Heart left ventricle (tissue), 13 donors: ENCODE measurements around the gene CABLES2.

ENCODE experiments used
- POLR2A ChIP-seq, 2 donors: fragments of 450-650 bp; IDR thresholded peaks; one replicate each; pipeline ENCODE4 v1.6.1; 2017; ENCODE audit warnings: antibody characterized with exemption in 2 of 2, mild to moderate bottlenecking in 2 of 2, moderate library complexity in 2 of 2
- TF ChIP-seq, protein P1 (sequence below), 12 donors: fragments of 200-600 bp; sonication (generic) in 4 of 12; IDR thresholded peaks; one replicate each; pipeline versions ENCODE4 v1.5.0 to v1.8.0; 2018 to 2022; ENCODE audit warnings: antibody characterized with exemption in 12 of 12, mild to moderate bottlenecking in 5 of 12
- donor health status: ischemic (EF 13 %, LVEDD 7.1; RV severe dilation, severe dysfunction).
- donor health status: DM: no; HTN: yes; CAD: no.
- donor health status: DM: no; HTN: no; CAD: no.
- donor health status: ischemic (EF 25% LVEDD 6.9; RV normal size, moderate dysfunction).
- donor health status: ischemic (EF 25% LVEDD 5.7; RV mildly dilated, moderate dysfunction).
- donor health status: ischemic (EF 35%, LVEDD 5.7; RV mildly dilated, moderate dysfunction).
- donor health status: nonischemic (EF 11% LVEDD 7.7; RV severe dilation, severe dysfunction).
- donor health status: DM: yes; HTN: yes; CAD: no.
- donor health status: PGD.
- donor health status: ischemic (EF 29% LVEDD 5.4; RV normal size, mild dysfunction).
- donor health status: nonischemic (EF 23%, LVEDD 6.1; RV moderate dilation, normal function).

DNA sequence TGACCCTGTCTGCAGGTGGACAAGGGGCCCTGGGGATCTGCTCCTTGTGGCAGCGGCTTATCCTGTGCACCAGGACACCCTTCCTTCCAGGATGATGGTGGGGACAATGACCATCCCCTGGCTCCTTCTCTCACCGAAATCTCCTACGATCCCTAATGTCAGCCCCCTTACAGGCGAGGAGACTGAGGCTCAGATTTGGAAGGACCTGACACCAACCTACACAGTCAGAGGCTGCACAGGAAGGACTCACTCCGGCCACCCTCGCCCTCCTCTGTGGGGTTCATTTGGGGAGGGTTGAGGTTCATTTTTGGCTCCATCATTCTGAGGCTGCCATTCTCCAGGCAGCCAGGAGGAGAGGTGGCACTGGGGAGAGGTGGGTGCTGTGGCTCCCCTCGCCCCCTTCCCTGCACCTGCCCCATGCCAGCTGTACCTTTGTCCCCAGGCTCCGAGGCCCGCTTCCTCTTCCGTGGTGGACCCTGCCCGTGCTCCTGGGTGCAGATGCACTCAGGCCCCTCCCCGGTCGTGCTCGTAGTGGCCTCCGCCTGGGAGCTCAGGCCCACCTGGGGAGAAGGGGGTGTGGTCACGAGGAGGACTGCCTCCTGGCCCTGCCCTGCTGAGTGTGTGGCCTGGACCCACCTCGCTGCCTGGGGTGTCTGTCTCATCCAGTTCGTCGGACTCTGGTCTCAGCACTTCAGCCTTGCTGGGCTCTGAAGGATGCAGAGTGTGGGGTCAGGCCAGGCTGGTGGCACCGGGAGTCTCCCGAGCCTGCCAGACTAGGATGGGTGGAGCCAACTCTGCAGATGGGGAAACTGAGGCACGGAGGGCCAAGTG is 5.3 kb upstream of the CABLES2 start:
- no peak for TF ChIP-seq POLR2A (IDR thresholded peaks at IDR 0.05)
- TF ChIP-seq, protein P1, sequence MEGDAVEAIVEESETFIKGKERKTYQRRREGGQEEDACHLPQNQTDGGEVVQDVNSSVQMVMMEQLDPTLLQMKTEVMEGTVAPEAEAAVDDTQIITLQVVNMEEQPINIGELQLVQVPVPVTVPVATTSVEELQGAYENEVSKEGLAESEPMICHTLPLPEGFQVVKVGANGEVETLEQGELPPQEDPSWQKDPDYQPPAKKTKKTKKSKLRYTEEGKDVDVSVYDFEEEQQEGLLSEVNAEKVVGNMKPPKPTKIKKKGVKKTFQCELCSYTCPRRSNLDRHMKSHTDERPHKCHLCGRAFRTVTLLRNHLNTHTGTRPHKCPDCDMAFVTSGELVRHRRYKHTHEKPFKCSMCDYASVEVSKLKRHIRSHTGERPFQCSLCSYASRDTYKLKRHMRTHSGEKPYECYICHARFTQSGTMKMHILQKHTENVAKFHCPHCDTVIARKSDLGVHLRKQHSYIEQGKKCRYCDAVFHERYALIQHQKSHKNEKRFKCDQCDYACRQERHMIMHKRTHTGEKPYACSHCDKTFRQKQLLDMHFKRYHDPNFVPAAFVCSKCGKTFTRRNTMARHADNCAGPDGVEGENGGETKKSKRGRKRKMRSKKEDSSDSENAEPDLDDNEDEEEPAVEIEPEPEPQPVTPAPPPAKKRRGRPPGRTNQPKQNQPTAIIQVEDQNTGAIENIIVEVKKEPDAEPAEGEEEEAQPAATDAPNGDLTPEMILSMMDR (IDR thresholded peaks at IDR 0.05), result no peak
